Panc1 (cell line): ENCODE data around the gene SIGLEC8.

Source experiments
- CTCF ChIP-seq: fragments of 450-650 bp; IDR thresholded peaks from 2 replicates; pipeline ENCODE4 v1.5.1; 2017; ENCODE audit warnings: mild to moderate bottlenecking
- POLR2AphosphoS5 ChIP-seq: IDR thresholded peaks from 2 replicates; pipeline ENCODE4 v1.6.1; 2012; ENCODE audit warnings: mild to moderate bottlenecking, low read depth, low read length, moderate library complexity
- TF ChIP-seq, protein P1 (sequence below), 2 experiments: IDR thresholded peaks; 2 replicates each; pipeline ENCODE4 v1.6.1; 2011 to 2012; ENCODE audit warnings: low read depth in 2 of 2, control low read depth in 1 of 2, low read length in 1 of 2, mild to moderate bottlenecking in 1 of 2, moderate library complexity in 1 of 2; ENCODE audit not compliant: insufficient read depth in 1 of 2

DNA sequence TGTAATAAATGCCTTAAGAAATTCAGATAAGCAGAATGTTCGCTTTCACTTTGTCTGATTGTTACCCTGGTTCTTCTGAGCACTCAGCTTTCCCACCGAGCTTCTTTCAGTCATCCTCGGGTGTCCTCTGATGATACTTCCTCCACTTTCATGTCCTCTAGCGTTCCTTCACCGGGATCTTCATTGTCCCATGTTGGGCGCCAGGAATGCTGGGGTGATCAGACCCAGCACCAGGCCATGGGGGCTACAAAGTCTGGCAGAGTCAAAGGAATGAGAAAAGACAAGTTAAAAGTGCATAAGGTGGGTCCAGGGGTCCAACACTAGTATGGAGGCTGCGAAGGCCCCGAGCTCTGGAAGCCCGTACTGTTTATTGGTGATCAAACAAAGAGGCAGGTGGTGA is 56.1 kb downstream of the SIGLEC8 start:
- TF ChIP-seq CTCF (no peak), POLR2AphosphoS5 (no peak)
- TF ChIP-seq, protein P1, sequence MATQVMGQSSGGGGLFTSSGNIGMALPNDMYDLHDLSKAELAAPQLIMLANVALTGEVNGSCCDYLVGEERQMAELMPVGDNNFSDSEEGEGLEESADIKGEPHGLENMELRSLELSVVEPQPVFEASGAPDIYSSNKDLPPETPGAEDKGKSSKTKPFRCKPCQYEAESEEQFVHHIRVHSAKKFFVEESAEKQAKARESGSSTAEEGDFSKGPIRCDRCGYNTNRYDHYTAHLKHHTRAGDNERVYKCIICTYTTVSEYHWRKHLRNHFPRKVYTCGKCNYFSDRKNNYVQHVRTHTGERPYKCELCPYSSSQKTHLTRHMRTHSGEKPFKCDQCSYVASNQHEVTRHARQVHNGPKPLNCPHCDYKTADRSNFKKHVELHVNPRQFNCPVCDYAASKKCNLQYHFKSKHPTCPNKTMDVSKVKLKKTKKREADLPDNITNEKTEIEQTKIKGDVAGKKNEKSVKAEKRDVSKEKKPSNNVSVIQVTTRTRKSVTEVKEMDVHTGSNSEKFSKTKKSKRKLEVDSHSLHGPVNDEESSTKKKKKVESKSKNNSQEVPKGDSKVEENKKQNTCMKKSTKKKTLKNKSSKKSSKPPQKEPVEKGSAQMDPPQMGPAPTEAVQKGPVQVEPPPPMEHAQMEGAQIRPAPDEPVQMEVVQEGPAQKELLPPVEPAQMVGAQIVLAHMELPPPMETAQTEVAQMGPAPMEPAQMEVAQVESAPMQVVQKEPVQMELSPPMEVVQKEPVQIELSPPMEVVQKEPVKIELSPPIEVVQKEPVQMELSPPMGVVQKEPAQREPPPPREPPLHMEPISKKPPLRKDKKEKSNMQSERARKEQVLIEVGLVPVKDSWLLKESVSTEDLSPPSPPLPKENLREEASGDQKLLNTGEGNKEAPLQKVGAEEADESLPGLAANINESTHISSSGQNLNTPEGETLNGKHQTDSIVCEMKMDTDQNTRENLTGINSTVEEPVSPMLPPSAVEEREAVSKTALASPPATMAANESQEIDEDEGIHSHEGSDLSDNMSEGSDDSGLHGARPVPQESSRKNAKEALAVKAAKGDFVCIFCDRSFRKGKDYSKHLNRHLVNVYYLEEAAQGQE (IDR thresholded peaks at IDR 0.05; ENCODE audit: insufficient read depth in 1 of 2, low read depth in 2 of 2, low read length in 1 of 2) = no peak
